H1 (cell line): ENCODE results near the gene TMEM235. TPM values are rescaled to one million over a fixed set of nuclear protein-coding genes. Genes with fewer than 3 reads are reported as not detected.

Source experiments
- CTCF ChIA-PET: fragments of 300-600 bp; sonication (Branson Sonifier 250); formaldehyde crosslinking; loops from one replicate; lab custom pipeline; 2021; ENCODE audit not compliant: partially characterized antibody; lab: Charles Lee
- POLR2A ChIA-PET: fragments of 300-600 bp; sonication (Branson Sonifier 250); formaldehyde crosslinking; loops from one replicate; lab custom pipeline; 2021; ENCODE audit warnings: inconsistent platforms; ENCODE audit not compliant: partially characterized antibody; lab: Charles Lee
- DNase-seq, 2 experiments: peaks; one replicate each; pipeline versions ENCODE4 v3.0.0 to v3.0.0-alpha.2; 2010 to 2022; ENCODE audit warnings: low spot score in 2 of 2, low read depth in 1 of 2, mixed read lengths in 1 of 2
- FAIRE-seq: peaks from 2 replicates; lab custom pipeline; 2011; peaks lifted over from hg19 to GRCh38; lab: Jason Lieb, UNC
- H2AFZ ChIP-seq: 2 replicates; pipeline ENCODE4 v1.8.1; 2012; ENCODE audit warnings: low read length, inconsistent platforms
- H2AK5ac ChIP-seq: 2 replicates; pipeline ENCODE4 v1.6.1; 2013; ENCODE audit warnings: low read depth, low read length
- H2BK120ac ChIP-seq: replicated peaks from 2 replicates; pipeline ENCODE3; 2013; ENCODE audit warnings: low read depth, low read length, inconsistent platforms
- H2BK12ac ChIP-seq: 2 replicates; pipeline ENCODE4 v1.6.1; 2013; ENCODE audit warnings: low read depth, low read length
- H2BK15ac ChIP-seq: 2 replicates; pipeline ENCODE4 v1.6.1; 2013; ENCODE audit warnings: low read length
- H2BK20ac ChIP-seq: 2 replicates; pipeline ENCODE4 v1.6.1; 2013; ENCODE audit warnings: low read length
- H2BK5ac ChIP-seq: 2 replicates; pipeline ENCODE4 v1.6.1; 2013; ENCODE audit warnings: low read depth, low read length
- H3K14ac ChIP-seq: 2 replicates; pipeline ENCODE4 v1.6.1; 2013; ENCODE audit warnings: inconsistent platforms; ENCODE audit not compliant: insufficient read length
- H3K18ac ChIP-seq: 2 replicates; pipeline ENCODE4 v1.6.1; 2013; ENCODE audit warnings: low read length; ENCODE audit errors: extremely low read depth
- H3K23ac ChIP-seq: 2 replicates; pipeline ENCODE4 v1.6.1; 2013; ENCODE audit warnings: inconsistent platforms; ENCODE audit not compliant: insufficient read length
- H3K23me2 ChIP-seq: 2 replicates; pipeline ENCODE4 v1.6.1; 2013; ENCODE audit warnings: low read depth, low read length
- H3K27ac ChIP-seq: 2 replicates; pipeline ENCODE4 v1.6.1; 2011; ENCODE audit warnings: low read depth, low read length, inconsistent platforms
- H3K27me3 ChIP-seq, 4 experiments: replicated peaks in 1 of 4; 1 replicate in 1 of 4; 2 replicates in 3 of 4; pipeline versions ENCODE4 v1.6.1 to v1.8.1; 2011 to 2013; ENCODE audit warnings: low read length in 3 of 4, mild to moderate bottlenecking in 3 of 4, inconsistent platforms in 2 of 4, mixed read lengths in 2 of 4, moderate library complexity in 1 of 4; ENCODE audit not compliant: control insufficient read depth in 3 of 4, insufficient read depth in 3 of 4; ENCODE audit errors: extremely low read depth in 1 of 4
- H3K36me3 ChIP-seq, 4 experiments: 2 replicates each; pipeline versions ENCODE4 v1.6.1 to v1.8.1; 2011 to 2013; ENCODE audit warnings: mild to moderate bottlenecking in 4 of 4, low read length in 3 of 4, moderate library complexity in 2 of 4, control low read depth in 1 of 4, inconsistent platforms in 1 of 4; ENCODE audit not compliant: insufficient read depth in 4 of 4, control insufficient read depth in 2 of 4
- H3K4ac ChIP-seq: replicated peaks from 2 replicates; pipeline ENCODE3; 2013; ENCODE audit warnings: low read length, low read depth, mixed read lengths, inconsistent platforms; ENCODE audit not compliant: insufficient read length
- H3K4me1 ChIP-seq, 4 experiments: replicated peaks in 1 of 4; 1 replicate in 1 of 4; 2 replicates in 3 of 4; pipeline versions ENCODE4 v1.6.1 to v1.8.1; 2011 to 2013; ENCODE audit warnings: low read length in 3 of 4, inconsistent platforms in 2 of 4, mixed read lengths in 1 of 4; ENCODE audit not compliant: insufficient read depth in 4 of 4, control insufficient read depth in 3 of 4
- H3K4me2 ChIP-seq, 2 experiments: 2 replicates each; pipeline versions ENCODE4 v1.6.1 to v1.8.1; 2011 to 2013; ENCODE audit warnings: low read depth in 2 of 2, low read length in 2 of 2, control low read depth in 1 of 2, inconsistent platforms in 1 of 2, mild to moderate bottlenecking in 1 of 2; ENCODE audit not compliant: insufficient read depth in 1 of 2
- H3K4me3 ChIP-seq, 4 experiments: fragments of 200-600, 300-600 bp in 1 of 4; sonication (generic), shearing (Covaris generic), sonication (Bioruptor Twin) in 1 of 4; 2 replicates each; pipeline versions ENCODE4 v1.5.1 to v1.8.1; 2011 to 2016; ENCODE audit warnings: low read length in 4 of 4, low read depth in 3 of 4, control low read depth in 2 of 4, inconsistent platforms in 2 of 4, mild to moderate bottlenecking in 2 of 4, mixed read lengths in 1 of 4, moderate library complexity in 1 of 4; ENCODE audit not compliant: insufficient read depth in 2 of 4; ENCODE audit errors: extremely low read depth in 1 of 4
- H3K56ac ChIP-seq: replicated peaks from 2 replicates; pipeline ENCODE3; 2013; ENCODE audit warnings: low read depth, mild to moderate bottlenecking, mixed read lengths, low read length, inconsistent platforms; ENCODE audit not compliant: insufficient read length
- H3K79me1 ChIP-seq: 2 replicates; pipeline ENCODE4 v1.6.1; 2013; ENCODE audit warnings: low read depth, low read length, control low read depth
- H3K79me2 ChIP-seq, 2 experiments: 2 replicates each; pipeline versions ENCODE4 v1.6.1 to v1.8.1; 2012 to 2013; ENCODE audit warnings: low read length in 2 of 2, mild to moderate bottlenecking in 2 of 2, inconsistent platforms in 1 of 2; ENCODE audit not compliant: insufficient read depth in 2 of 2, control insufficient read depth in 1 of 2
- H3K9ac ChIP-seq, 4 experiments: replicated peaks in 1 of 4; 1 replicate in 1 of 4; 2 replicates in 3 of 4; pipeline versions ENCODE4 v1.6.1 to v1.8.1; 2011 to 2013; ENCODE audit warnings: low read depth in 3 of 4, low read length in 3 of 4, control low read depth in 2 of 4, mild to moderate bottlenecking in 2 of 4, moderate library complexity in 2 of 4, inconsistent platforms in 1 of 4; ENCODE audit errors: extremely low read depth in 1 of 4
- H3K9me3 ChIP-seq, 2 experiments: 2 replicates each; pipeline versions ENCODE4 v1.6.1 to v1.8.1; 2012 to 2013; ENCODE audit warnings: mild to moderate bottlenecking in 2 of 2, moderate library complexity in 2 of 2, control low read depth in 1 of 2, inconsistent platforms in 1 of 2, low read depth in 1 of 2, low read length in 1 of 2, mixed read lengths in 1 of 2; ENCODE audit not compliant: insufficient read depth in 2 of 2
- H4K20me1 ChIP-seq, 2 experiments: replicated peaks in 1 of 2; 2 replicates each; pipeline versions ENCODE3 to v1.8.1; 2011 to 2013; ENCODE audit warnings: inconsistent platforms in 2 of 2, low read length in 2 of 2, mild to moderate bottlenecking in 1 of 2; ENCODE audit not compliant: insufficient read depth in 2 of 2, control insufficient read depth in 1 of 2
- H4K5ac ChIP-seq: 2 replicates; pipeline ENCODE4 v1.6.1; 2013; ENCODE audit warnings: low read length, low read depth, mixed read lengths, inconsistent platforms; ENCODE audit not compliant: insufficient read length
- H4K8ac ChIP-seq: 2 replicates; pipeline ENCODE4 v1.8.0; 2013; ENCODE audit warnings: mild to moderate bottlenecking, moderate library complexity, low read length, inconsistent platforms; ENCODE audit not compliant: insufficient read depth; ENCODE audit errors: extremely low read depth
- H4K91ac ChIP-seq: replicated peaks from 2 replicates; pipeline ENCODE3; 2013; ENCODE audit warnings: low read length, mixed read lengths, inconsistent platforms; ENCODE audit not compliant: insufficient read length
- BRCA1 ChIP-seq: IDR thresholded peaks from 2 replicates; pipeline ENCODE4 v1.6.1; 2012; ENCODE audit warnings: low read depth, low read length, improper control_type of control experiment
- CHD2 ChIP-seq: IDR thresholded peaks from 2 replicates; pipeline ENCODE4 v1.6.1; 2012; ENCODE audit warnings: low read length, improper control_type of control experiment
- CTBP2 ChIP-seq: IDR thresholded peaks from 2 replicates; pipeline ENCODE4 v1.7.0; 2011; ENCODE audit warnings: borderline replicate concordance, mild to moderate bottlenecking, moderate library complexity, mixed read lengths, low read length; ENCODE audit not compliant: insufficient read depth, insufficient read length
- EP300 ChIP-seq, 2 experiments: IDR thresholded peaks; 1 replicate in 1 of 2; 2 replicates in 1 of 2; pipeline ENCODE4 v1.6.1; 2011 to 2012; ENCODE audit warnings: low read depth in 2 of 2, low read length in 2 of 2, mild to moderate bottlenecking in 2 of 2, borderline replicate concordance in 1 of 2, inconsistent platforms in 1 of 2, moderate library complexity in 1 of 2
- KDM5A ChIP-seq: fragments of 200-600 bp; IDR thresholded peaks from 2 replicates; pipeline ENCODE4 v1.7.1; 2012; ENCODE audit warnings: mild to moderate bottlenecking, low read length, inconsistent platforms, mixed read lengths
- NRF1 ChIP-seq: IDR thresholded peaks from 2 replicates; pipeline ENCODE4 v1.6.1; 2011; ENCODE audit warnings: mild to moderate bottlenecking, low read depth, low read length, improper control_type of control experiment
- RBBP5 ChIP-seq: IDR thresholded peaks from 2 replicates; pipeline ENCODE4 v1.7.1; 2012; ENCODE audit warnings: low read depth, mild to moderate bottlenecking, inconsistent platforms, low read length, moderate library complexity, borderline replicate concordance
- SIRT6 ChIP-seq: IDR thresholded peaks from one replicate; pipeline ENCODE4 v1.7.1; 2012; ENCODE audit warnings: low read length, inconsistent platforms
- SP4 ChIP-seq: IDR thresholded peaks from 2 replicates; pipeline ENCODE4 v1.6.1; 2012; ENCODE audit warnings: low read length, inconsistent platforms
- TBP ChIP-seq: IDR thresholded peaks from 2 replicates; pipeline ENCODE4 v1.6.1; 2011; ENCODE audit warnings: low read depth, low read length, improper control_type of control experiment
- YY1 ChIP-seq: IDR thresholded peaks from 2 replicates; pipeline ENCODE4 v1.6.1; 2011; ENCODE audit warnings: low read depth, mild to moderate bottlenecking, low read length
- WGBS, 2 experiments: shearing (Covaris generic) in 1 of 2; methylation state at CpG; one replicate each; pipeline versions ENCODE4 v1.1.6 to v1.1.7; 2013 to 2015; ENCODE audit warnings: low lambda C conversion rate in 2 of 2, mixed read lengths in 2 of 2, inconsistent platforms in 1 of 2, low coverage in 1 of 2, missing lambda C conversion rate in 1 of 2; ENCODE audit not compliant: insufficient replicate concordance in 2 of 2, insufficient coverage in 1 of 2, insufficient read length in 1 of 2; ENCODE audit errors: extremely low coverage in 1 of 2, missing lambda C conversion rate in 1 of 2; 5-methylcytosine and 5-hydroxymethylcytosine counted together
- polyA plus RNA-seq, 7 experiments: library from polyadenylated mRNA; depleted of rRNA in 3 of 7; stranded (reverse) in 5 of 7; unstranded in 2 of 7; fragments of >200 nt in 5 of 7; fragments of 200-250 nt in 2 of 7; gene quantifications; 1 replicate in 5 of 7; 2 replicates in 1 of 7; 4 replicates in 1 of 7; pipeline versions ENCODE4 v1.2.1 to v1.2.3, GENCODE V29; 2011 to 2013; ENCODE audit warnings: missing spikeins in 2 of 7, mixed read lengths in 2 of 7
- total RNA-seq: library from RNA; stranded (reverse); fragmentation: NEBNext Ultra II Directional; extraction: Animal tissue kit (Norgen Biotek cat#: 25700); gene quantifications from 2 replicates; pipeline ENCODE4 v1.2.1, GENCODE V29; 2021
- TF ChIP-seq, protein P1 (sequence below): IDR thresholded peaks from 2 replicates; pipeline ENCODE4 v1.6.1; 2012; ENCODE audit warnings: inconsistent platforms
- TF ChIP-seq, protein P2 (sequence below): IDR thresholded peaks from 2 replicates; pipeline ENCODE4 v1.6.1; 2012; ENCODE audit warnings: inconsistent platforms

TMEM235 gene
- total and polyA plus RNA-seq, 2 of the 8 experiments (the other 6 are each of a cell fraction or from before 2014, with no cell fraction given): 0.05 to 0.15 TPM

DNA sequence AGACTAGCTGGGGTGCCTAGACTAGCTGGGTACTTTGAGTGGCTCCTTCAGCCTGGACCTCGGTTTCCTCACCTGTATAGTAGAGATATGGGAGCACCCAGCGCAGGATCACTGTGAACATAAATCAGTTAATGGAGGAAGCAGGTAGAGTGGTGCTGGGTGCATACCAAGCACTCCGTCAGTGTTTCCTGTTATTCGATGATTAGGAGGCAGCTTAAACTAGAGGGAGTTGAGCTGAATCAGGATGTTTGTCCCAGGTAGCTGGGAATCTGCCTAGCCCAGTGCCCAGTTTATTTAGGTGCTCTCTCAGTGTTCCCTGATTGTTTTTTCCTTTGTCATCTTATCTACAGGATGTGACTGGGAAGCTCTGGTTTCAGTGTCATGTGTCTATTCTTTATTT, 8.4 kb upstream of the TMEM235 start:
- Histone ChIP-seq H3K4me1 (peaks cover 0 to 6% (median 2%) of the 10 kb centered on the region in 4 experiments; a peak in 3 of 7 replicates), H3K4me2 (no peak overlapping the region), H3K14ac (no peak overlapping the region), H3K27ac (no peak overlapping the region), H3K9ac (no peak overlapping the region), H2BK5ac (no peak overlapping the region), H3K36me3 (peaks cover 13 to 39% (median 28%) of the 10 kb centered on the region in 4 experiments), H2AK5ac (no peak overlapping the region), H4K20me1 (peaks cover 3% of the 10 kb centered on the region in 2 experiments), H2BK20ac (no peak overlapping the region), H2BK15ac (no peak overlapping the region), H4K8ac (no peak overlapping the region), H3K9me3 (no peaks in the 10 kb centered on the region), H2AFZ (no peak overlapping the region), H3K79me2 (peaks cover 0 to 2% of the 10 kb centered on the region in 2 experiments; a peak in 1 of 4 replicates), H3K27me3 (no peaks in the 10 kb centered on the region), H3K79me1 (peaks cover 2% of the 10 kb centered on the region; the same call in 1 of the 2 replicates), H4K91ac (no peak overlapping the region), H2BK120ac (no peak overlapping the region), H3K18ac (no peak overlapping the region), H3K23me2 (no peaks in the 10 kb centered on the region), H3K56ac (no peak overlapping the region), H4K5ac (no peak overlapping the region), H3K4ac (no peak overlapping the region), H3K23ac (no peak overlapping the region), H2BK12ac (no peak overlapping the region), H3K4me3 (no peak overlapping the region)
- WGBS, 2 experiments: 85% methylated on average over 4 of the region's 4 CpGs; no CpG with 5 or more reads in 1 of the 2 experiments
- POLR2A ChIA-PET: interaction anchor here (1.5 to 1.6 kb wide), 2 partner anchors 9 to 36 kb away, joined by 4 to 5 read pairs; partner anchors contain the start of gene TK1
- no peak for FAIRE-seq
- CTCF ChIA-PET: interaction anchor here (0.5 to 1.7 kb wide), 4 partner anchors 28 to 1646 kb away, joined by 3 to 4 read pairs (median 3); no protein-coding TSS in a partner anchor
- no peak for DNase-seq
- TF ChIP-seq NRF1 (no peak), SIRT6 (no peak), EP300 (IDR thresholded peaks at IDR 0.05; ENCODE audit: borderline replicate concordance in 1 of 2, low read depth in 2 of 2, low read length in 2 of 2) (no peak), YY1 (no peak), CHD2 (no peak), BRCA1 (no peak), CTBP2 (no peak), SP4 (no peak), KDM5A (no peak), TBP (no peak), RBBP5 (no peak)
- TF ChIP-seq, protein P1, sequence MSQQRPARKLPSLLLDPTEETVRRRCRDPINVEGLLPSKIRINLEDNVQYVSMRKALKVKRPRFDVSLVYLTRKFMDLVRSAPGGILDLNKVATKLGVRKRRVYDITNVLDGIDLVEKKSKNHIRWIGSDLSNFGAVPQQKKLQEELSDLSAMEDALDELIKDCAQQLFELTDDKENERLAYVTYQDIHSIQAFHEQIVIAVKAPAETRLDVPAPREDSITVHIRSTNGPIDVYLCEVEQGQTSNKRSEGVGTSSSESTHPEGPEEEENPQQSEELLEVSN: no peak
- TF ChIP-seq, protein P2, sequence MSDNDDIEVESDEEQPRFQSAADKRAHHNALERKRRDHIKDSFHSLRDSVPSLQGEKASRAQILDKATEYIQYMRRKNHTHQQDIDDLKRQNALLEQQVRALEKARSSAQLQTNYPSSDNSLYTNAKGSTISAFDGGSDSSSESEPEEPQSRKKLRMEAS: no peak
